ENCODE results near the gene SGMS1.
A peak's percentile ranks its signal among the peaks of the same experiment; 100 is the strongest.
"Not testable (repeated sequence)": the region's sequence is repeated elsewhere in the genome, so short reads cannot be mapped to it uniquely, and the experiment has no call there.

Gene SGMS1

DNA sequence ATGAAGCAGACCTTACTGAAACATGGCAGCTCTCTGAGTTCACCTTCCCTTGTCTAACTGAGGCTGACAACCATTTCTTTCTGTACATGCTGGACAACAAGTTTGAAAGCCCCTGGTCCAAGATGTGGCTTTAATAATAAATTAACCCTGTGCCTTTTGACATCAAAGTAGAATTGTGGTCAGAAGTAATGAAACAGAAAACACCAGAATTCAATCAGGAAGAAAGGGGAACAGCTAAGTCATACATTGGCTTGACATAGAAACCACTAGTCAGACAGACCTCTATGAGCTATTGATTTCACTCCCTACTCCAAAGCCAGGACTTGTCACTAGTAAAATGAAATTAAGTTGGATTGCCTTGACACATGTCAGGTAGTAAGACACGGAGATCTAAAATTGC is 197.3 kb downstream of the SGMS1 start:
- H3K4me3 ChIP-seq (ENCODE audit: low read depth, low read length) = no peak overlapping the region
- TF ChIP-seq, protein P1, sequence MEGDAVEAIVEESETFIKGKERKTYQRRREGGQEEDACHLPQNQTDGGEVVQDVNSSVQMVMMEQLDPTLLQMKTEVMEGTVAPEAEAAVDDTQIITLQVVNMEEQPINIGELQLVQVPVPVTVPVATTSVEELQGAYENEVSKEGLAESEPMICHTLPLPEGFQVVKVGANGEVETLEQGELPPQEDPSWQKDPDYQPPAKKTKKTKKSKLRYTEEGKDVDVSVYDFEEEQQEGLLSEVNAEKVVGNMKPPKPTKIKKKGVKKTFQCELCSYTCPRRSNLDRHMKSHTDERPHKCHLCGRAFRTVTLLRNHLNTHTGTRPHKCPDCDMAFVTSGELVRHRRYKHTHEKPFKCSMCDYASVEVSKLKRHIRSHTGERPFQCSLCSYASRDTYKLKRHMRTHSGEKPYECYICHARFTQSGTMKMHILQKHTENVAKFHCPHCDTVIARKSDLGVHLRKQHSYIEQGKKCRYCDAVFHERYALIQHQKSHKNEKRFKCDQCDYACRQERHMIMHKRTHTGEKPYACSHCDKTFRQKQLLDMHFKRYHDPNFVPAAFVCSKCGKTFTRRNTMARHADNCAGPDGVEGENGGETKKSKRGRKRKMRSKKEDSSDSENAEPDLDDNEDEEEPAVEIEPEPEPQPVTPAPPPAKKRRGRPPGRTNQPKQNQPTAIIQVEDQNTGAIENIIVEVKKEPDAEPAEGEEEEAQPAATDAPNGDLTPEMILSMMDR (IDR thresholded peaks at IDR 0.05; ENCODE audit: low read depth, low read length) = no peak

DNA sequence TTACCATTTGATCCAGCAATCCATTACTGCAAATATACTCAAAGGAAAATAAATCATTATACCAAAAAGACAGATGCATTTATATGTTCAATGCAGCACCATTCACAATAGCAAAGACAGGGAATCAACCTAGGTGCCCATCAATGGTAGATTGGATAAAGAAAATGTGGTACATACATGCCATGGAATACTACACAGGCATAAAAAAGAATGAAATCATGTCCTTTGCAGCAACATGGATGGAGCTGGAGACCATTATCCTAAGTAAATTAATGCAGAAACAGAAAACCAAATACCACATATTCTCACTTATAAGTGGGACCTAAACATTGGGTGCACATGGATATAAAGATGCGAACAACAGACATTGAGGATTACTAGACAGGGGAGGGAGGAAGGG is 198.5 kb downstream of the SGMS1 start:
- not testable (repeated sequence) for H3K4me3 ChIP-seq (ENCODE audit: low read depth, low read length)

DNA sequence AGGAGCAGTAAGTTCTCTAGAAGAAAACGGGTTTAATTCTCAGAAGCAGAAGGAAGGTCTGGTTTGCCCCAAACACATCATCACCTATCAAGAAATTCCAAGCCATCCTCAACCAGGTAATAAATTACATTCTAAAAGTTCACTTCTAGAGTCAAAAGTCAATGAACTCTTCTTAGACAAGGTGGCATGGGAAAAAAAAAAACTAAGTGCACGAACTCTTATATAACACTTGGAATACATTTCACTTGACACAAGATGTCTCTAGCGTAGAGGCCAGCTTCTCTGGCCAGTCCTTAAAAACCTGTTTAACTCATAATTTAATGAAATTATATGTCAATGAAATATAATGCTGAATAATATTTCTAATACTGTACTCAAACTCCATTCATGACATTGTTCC is 200.3 kb downstream of the SGMS1 start:
- TF ChIP-seq, protein P1 (IDR thresholded peaks at IDR 0.05; ENCODE audit: low read depth, low read length) = no peak
- no peak overlapping the region for H3K4me3 ChIP-seq (ENCODE audit: low read depth, low read length)

DNA sequence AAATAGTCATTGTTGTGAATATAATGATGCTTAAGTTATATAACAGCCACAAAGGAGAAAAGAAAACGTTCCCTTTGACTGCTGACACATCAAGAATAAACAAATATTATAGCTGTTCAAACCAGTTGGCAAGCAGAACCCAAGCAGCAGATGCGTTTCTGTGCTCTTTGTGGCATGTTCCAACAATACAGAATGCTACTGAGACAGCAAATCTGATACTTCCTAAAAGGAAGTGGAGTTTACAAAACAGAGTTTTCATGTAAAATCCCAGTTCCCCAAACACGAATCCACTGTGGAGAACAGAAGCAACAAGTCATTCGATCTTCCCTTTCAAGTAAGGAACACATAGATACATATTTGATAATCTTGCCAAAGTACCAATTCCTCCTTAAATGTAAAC is 201.5 kb downstream of the SGMS1 start:
- TF ChIP-seq, protein P1 (IDR thresholded peaks at IDR 0.05; ENCODE audit: low read depth, low read length) = no peak
- H3K4me3 ChIP-seq (ENCODE audit: low read depth, low read length) = no peak overlapping the region

DNA sequence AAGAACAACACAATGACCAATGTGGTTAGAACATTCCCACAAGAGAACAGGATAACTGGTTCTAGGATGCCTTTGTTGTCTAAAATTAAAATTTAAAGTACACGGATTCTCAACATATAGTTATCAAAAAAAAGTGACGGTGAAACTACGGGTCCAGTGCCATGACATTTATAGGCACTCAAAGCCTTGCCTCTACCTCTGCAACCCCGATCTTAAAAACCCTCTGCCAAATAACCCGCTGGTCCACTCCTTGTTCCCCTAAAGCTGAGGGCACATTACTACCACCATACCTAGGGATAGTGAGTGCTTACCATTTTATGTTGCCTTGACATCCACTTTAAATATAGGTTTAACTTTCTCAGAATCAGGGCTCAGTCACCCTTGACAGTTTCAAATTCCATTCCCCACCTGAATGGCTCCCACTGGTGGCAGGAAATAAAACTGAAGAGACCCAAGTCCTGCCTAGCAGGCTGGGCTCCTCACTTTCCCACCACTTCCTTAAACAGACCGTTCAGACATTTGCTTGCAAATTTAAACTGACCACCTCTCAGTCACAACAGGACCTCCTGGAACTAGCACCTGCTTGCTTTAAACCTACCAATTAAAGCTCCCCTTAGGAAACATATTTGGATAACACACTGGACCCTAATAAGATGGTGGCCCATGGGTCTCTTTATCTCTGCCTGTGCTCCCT is 202.6 kb downstream of the SGMS1 start:
- TF ChIP-seq, protein P1 (IDR thresholded peaks at IDR 0.05; ENCODE audit: low read depth, low read length) = peak; percentile 69
- H3K4me3 ChIP-seq (ENCODE audit: low read depth, low read length) = no peak overlapping the region

DNA sequence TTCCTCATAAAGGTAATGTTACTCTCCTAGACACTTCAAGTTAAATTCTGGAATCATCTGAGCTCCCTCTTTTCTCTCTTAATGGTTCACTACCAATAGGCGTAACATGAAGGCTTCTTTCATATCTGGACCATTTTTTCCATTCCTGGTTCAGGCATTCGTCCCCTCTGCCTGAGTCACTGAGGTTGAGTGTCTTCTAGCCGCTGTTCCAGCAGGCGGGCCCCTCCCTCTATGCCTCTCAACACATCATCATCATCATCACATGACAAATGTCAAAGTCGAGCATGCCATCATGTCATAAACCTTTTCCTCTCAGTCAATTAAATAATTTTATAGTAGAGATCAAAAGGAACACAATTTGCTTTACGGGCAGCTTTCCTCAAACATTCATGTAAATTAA is 203.6 kb downstream of the SGMS1 start:
- no peak overlapping the region for H3K4me3 ChIP-seq (ENCODE audit: low read depth, low read length)
- TF ChIP-seq, protein P1 (IDR thresholded peaks at IDR 0.05; ENCODE audit: low read depth, low read length) = no peak

DNA sequence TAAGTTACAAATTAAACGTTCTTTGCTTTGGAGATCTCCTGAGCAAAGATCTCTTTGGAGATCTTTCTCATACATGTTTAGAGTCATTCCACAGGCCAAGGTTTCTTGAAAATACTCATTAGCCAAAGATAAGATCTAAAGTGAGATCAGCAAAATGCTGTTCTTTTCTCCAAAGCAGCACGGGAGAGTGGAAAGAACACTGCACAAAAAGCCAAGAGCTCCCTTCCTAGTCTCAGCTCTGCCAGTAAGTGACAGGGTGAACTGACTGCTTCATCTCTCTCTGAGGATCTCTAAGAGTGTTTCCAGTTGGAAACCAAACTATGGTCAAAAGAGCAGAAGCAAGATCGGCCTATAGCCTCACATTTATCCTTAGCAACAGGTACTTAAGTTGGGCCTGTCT is 204.0 kb downstream of the SGMS1 start:
- no peak overlapping the region for H3K4me3 ChIP-seq (ENCODE audit: low read depth, low read length)
- TF ChIP-seq, protein P1 (IDR thresholded peaks at IDR 0.05; ENCODE audit: low read depth, low read length) = no peak

DNA sequence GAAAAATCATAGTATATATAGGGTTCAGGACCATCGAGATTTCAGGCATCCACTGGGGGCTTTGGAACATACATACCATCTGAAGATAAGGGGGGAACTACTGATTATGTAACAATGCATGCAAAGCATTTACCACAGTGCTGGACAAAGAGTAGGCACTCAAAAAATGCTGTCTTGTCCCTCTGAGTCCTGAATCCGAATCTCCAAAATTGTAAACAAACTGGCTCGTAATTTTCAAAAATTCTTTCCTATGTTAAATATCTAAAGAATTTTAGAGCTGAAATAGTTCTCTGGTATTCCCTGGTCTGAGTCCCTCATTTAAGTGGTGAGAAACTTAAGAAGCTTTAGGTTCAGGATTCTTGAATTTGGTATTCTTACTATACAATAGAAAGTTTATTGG is 204.7 kb downstream of the SGMS1 start:
- H3K4me3 ChIP-seq (ENCODE audit: low read depth, low read length) = no peak overlapping the region; the same call in 1 of the 2 replicates
- TF ChIP-seq, protein P1 (IDR thresholded peaks at IDR 0.05; ENCODE audit: low read depth, low read length) = no peak
